Astrocyte of the cerebellum (primary cell): ENCODE data around the gene SELENON.
A peak's percentile ranks its signal among the peaks of the same experiment; 100 is the strongest.

Experiments
- DNase-seq: peaks from one replicate; pipeline ENCODE4 v3.0.0-alpha.2; 2011; ENCODE audit warnings: low read depth
- H3K4me3 ChIP-seq: 2 replicates; pipeline ENCODE4 v1.5.1; 2011; ENCODE audit warnings: mild to moderate bottlenecking, low read depth, low read length, moderate library complexity
- in situ Hi-C: cut with HindIII; loops from 2 replicates; pipeline ENCODE4 v1.10.0; 2017; ENCODE audit warnings: low sequenced_read_pairs
- TF ChIP-seq, protein P1 (sequence below): IDR thresholded peaks from 2 replicates; pipeline ENCODE4 v1.5.1; 2012; ENCODE audit warnings: low read length, low read depth, moderate library complexity, mild to moderate bottlenecking; ENCODE audit errors: missing control alignments

The SELENON gene

DNA sequence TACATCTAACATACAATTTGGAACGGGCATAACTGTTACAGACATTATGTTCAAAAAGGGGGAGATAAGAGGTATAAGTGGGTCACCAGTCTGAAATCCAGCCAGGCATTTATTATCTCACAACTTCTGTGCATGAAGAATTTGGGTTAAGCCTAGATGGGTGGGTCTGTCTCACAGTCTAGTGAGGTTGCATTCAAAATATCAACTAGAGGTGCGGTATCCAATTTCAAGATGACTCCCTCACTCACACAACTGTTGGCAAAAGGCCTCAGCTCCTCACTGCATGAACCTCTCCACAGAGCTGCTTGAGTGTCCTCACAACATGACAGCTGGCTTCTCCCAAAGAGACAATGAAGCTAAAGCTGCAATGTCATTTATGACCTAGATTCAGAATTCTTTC, 54.6 kb downstream of the SELENON start:
- H3K4me3 ChIP-seq = no peak overlapping the region
- TF ChIP-seq, protein P1, sequence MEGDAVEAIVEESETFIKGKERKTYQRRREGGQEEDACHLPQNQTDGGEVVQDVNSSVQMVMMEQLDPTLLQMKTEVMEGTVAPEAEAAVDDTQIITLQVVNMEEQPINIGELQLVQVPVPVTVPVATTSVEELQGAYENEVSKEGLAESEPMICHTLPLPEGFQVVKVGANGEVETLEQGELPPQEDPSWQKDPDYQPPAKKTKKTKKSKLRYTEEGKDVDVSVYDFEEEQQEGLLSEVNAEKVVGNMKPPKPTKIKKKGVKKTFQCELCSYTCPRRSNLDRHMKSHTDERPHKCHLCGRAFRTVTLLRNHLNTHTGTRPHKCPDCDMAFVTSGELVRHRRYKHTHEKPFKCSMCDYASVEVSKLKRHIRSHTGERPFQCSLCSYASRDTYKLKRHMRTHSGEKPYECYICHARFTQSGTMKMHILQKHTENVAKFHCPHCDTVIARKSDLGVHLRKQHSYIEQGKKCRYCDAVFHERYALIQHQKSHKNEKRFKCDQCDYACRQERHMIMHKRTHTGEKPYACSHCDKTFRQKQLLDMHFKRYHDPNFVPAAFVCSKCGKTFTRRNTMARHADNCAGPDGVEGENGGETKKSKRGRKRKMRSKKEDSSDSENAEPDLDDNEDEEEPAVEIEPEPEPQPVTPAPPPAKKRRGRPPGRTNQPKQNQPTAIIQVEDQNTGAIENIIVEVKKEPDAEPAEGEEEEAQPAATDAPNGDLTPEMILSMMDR = no peak
- in situ Hi-C loops = no loop called here
- DNase-seq = no peak

DNA sequence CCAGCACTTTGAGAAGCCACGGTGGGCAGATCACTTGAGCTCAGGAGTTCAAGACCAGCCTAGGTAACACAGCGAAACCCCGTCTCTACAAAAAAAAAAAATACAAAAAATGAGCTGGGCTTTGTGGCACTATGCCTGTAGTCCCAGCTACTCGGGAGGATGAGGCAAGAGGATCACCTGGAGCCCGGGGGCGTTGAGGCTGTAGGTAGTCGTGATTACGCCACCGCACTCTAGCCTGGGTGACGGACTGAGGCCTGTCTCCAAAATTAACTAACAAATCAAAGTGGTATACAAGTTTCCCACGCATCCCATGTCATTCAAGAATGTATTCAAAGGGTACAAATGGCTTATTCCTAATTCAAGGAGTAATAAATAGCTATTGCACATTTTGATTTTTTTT, 56.9 kb downstream of the SELENON start:
- no peak for DNase-seq
- H3K4me3 ChIP-seq = no peak overlapping the region
- TF ChIP-seq, protein P1 = no peak
- in situ Hi-C loops = no loop called here

DNA sequence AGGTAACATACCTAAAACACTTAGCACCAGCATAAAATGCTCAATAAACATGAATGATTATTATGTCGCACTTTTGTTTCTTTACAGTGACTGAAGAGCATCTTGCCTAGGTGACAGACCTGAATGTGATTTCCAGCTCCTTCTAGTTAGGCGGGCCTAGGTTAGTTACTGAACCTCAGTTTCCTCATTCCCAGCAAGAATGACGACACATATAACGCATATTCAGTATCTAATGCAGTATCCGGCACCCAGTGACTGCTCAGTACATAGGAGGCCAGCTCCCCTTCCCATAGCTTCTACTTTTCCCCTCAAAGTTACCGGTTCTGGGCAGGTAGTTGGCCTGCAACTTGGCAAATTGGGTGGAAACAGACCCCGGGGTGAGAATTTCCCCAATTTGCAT, 58.5 kb downstream of the SELENON start:
- in situ Hi-C loops = no loop called here
- TF ChIP-seq, protein P1 = no peak
- no peak for DNase-seq
- H3K4me3 ChIP-seq = peak overlapping the region; percentile 68

DNA sequence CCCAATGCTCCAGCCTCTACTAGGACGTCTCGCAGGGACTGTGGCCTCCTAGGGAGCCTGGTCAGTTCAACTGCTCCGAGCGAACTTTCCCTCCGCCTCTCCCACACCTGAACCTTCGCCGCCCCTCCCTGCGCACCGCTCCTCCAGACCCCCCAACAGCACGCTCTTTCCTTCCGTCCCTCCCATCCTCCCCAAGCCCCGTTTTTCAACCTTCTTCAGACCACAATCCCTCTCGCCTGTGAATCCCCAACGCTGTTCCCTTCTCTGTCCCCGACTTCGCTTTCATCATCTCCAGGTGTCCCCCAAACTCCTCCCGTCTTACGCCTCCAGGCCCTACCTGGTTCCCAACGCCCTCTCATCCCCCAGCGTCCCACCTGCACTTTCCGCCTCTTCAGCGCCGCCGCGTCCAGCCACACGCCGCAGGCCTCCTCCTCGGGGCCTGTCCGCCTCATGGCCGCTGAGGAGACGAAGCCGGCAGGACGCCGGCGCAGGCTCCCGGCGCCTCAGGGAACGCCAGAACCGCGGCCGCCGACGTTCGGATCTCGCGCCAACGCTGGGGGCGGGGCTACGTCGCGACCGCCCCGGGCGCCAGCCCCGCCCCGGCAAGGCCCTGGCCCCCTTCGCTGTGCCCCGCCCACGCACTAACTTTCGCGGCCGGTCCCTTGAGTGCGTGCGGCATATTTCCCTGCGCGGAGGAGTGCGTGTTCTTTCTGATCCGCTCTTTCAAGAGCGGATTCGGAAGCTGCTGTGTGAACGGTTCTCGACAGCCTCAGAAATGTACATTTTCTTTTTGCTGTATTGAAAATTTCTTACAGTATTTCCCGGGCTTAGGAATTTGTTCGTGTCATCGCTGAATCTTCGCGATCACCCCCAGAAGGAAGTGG, 59.2 kb downstream of the SELENON start, which contains the start of gene AUNIP:
TSS of gene AUNIP (minus strand) at position 552 of the 884 bp plus-strand sequence. CDS start at position 452, 100 bp downstream.
- DNase-seq = peak; percentile 48
- peak within 1 kb of the TSS; percentile 68 for H3K4me3 ChIP-seq
- in situ Hi-C loops = no loop called here
- TF ChIP-seq, protein P1 = no peak

DNA sequence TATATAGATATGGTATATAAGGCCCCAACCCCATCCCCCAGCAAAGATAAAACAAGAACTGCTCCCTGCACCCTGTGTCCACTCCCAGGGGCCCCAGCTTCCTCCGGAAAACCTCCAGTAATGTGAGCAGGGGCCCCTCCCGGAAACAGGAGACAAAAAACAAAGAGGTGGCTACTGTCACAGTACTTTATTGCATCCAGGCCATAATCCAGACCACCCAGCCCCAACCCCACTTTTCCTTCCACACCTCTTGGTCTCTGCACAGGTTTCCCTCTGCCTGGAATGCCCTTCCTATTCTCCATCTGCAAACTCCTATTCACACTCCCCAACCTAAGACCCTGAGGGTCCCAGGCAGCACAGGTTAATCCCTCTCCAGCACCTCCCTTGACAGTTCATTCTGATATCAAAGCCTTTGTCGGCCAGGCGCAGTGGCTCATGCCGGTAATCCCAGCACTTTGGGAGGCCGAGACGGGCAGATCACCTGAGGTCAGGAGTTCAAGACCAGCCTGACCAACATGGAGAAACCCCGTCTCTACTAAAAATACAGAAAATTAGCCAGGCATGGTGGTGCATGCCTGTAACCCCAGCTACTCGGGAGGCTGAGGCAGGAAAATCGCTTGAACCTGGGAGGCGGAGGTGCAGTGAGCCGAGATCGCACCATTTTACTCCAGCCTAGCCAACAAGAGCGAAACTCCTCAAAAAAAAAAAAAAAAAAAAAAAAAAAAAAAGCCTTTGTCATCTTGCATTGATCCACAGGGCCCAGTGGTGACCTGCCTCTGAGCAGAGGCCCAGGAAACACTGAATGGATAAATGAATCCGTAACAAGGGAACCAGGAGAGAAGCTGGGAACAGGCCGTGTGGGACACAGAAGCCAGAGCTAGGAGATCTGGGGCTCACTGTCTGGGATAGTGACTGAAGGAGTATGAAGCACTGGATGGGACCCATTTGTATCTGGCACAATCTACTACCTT, 61.6 kb downstream of the SELENON start:
- in situ Hi-C loops = no loop called here
- no peak overlapping the region for H3K4me3 ChIP-seq
- TF ChIP-seq, protein P1 = no peak
- no peak for DNase-seq

DNA sequence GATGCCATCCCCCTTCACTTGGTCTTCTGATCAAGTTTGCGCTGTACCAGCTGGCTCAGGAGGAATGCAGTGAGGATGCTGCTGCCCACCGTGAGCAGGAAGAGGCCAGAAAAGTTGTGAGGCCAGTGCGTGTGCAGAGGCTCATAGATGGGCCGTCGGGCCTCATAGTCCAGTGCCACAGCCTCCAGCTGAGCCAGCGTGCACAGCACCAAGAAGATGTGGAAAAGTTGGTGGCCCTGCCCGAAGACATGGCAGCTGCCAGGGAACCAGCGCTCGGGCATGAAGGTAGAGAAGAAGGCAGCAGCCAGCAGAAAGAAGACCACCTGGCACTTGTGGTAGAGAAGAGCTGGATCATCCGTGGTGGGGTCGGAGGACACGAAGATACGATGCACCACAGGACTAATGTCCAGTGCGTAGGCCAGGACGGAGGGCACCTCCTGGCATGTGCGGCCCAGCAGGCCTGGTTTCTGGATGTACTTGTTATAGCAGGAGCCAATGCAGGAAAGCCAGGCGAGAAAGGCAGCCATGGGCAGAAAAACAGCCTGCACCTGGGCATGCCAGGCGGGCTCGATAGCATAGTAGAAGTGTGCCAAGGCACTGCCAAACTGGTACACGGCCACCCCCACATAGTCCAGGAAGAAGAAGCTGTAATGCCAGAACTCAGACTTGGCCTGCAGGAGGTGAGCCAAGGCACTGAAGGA, 62.9 kb downstream of the SELENON start:
- in situ Hi-C loops = no loop called here
- TF ChIP-seq, protein P1 = no peak
- no peak overlapping the region for H3K4me3 ChIP-seq
- no peak for DNase-seq
